Measurements from ENCODE around the gene DHRS9.
"Not testable (repeated sequence)": the region's sequence is repeated elsewhere in the genome, so short reads cannot be mapped to it uniquely, and the experiment has no call there.

The DHRS9 gene

GRCh38 chr2:169049142-169049541 lies 20.2 kb upstream of the DHRS9 start:
- Histone ChIP-seq H3K36me3 (replicated peaks; ENCODE audit: low read depth, low read length) (no peaks in the 10 kb centered on the region), H3K9me3 (ENCODE audit: insufficient read depth, low read length) (peaks cover 6% of the 10 kb centered on the region; the same call in 1 of the 2 replicates), H4K20me1 (ENCODE audit: insufficient read depth, low read length) (no peaks in the 10 kb centered on the region), H3K79me2 (ENCODE audit: low read length) (no peaks in the 10 kb centered on the region), H3K4me2 (ENCODE audit: low read length) (no peak overlapping the region), H3K4me3 (ENCODE audit: low read length) (no peak overlapping the region), H2AFZ (ENCODE audit: low read depth, low read length) (no peak overlapping the region), H3K27ac (ENCODE audit: low read length) (no peak overlapping the region), H3K9ac (ENCODE audit: low read length) (no peak overlapping the region), H3K27me3 (ENCODE audit: low read depth, low read length) (no peaks in the 10 kb centered on the region), H3K4me1 (ENCODE audit: low read length) (no peaks in the 10 kb centered on the region)
- TF ChIP-seq CTCF (IDR thresholded peaks at IDR 0.05; ENCODE audit: low read depth, low read length) = no peak
- no peak for TF ChIP-seq EZH2phosphoT487 (IDR thresholded peaks at IDR 0.05; ENCODE audit: low read depth)

- Histone ChIP-seq H3K27ac (ENCODE audit: low read length) (no peak overlapping the region), H3K4me3 (ENCODE audit: low read length) (no peak overlapping the region), H3K4me1 (ENCODE audit: low read length) (no peaks in the 10 kb centered on the region), H4K20me1 (ENCODE audit: insufficient read depth, low read length) (no peaks in the 10 kb centered on the region), H3K9me3 (ENCODE audit: insufficient read depth, low read length) (peaks cover under 1% of the 10 kb centered on the region; the same call in 1 of the 2 replicates), H3K4me2 (ENCODE audit: low read length) (no peak overlapping the region), H3K27me3 (ENCODE audit: low read depth, low read length) (no peaks in the 10 kb centered on the region), H3K36me3 (replicated peaks; ENCODE audit: low read depth, low read length) (no peaks in the 10 kb centered on the region), H3K79me2 (ENCODE audit: low read length) (no peaks in the 10 kb centered on the region), H2AFZ (ENCODE audit: low read depth, low read length) (no peak overlapping the region), H3K9ac (ENCODE audit: low read length) (no peak overlapping the region)
- TF ChIP-seq EZH2phosphoT487 (IDR thresholded peaks at IDR 0.05; ENCODE audit: low read depth) = no peak
- TF ChIP-seq CTCF (IDR thresholded peaks at IDR 0.05; ENCODE audit: low read depth, low read length) = no peak
These were observed 18.7 kb upstream of the DHRS9 start for GRCh38 chr2:169050476-169051240.

GRCh38 chr2:169054575-169054974 lies 14.8 kb upstream of the DHRS9 start:
- H3K79me2 ChIP-seq (ENCODE audit: low read length); H3K4me1 ChIP-seq (ENCODE audit: low read length); H2AFZ ChIP-seq (ENCODE audit: low read depth, low read length); H4K20me1 ChIP-seq (ENCODE audit: insufficient read depth, low read length); H3K4me2 ChIP-seq (ENCODE audit: low read length); H3K27ac ChIP-seq (ENCODE audit: low read length); H3K9me3 ChIP-seq (ENCODE audit: insufficient read depth, low read length); H3K4me3 ChIP-seq (ENCODE audit: low read length); H3K9ac ChIP-seq (ENCODE audit: low read length); H3K36me3 ChIP-seq (replicated peaks; ENCODE audit: low read depth, low read length); H3K27me3 ChIP-seq (ENCODE audit: low read depth, low read length): not testable (repeated sequence)

GRCh38 chr2:169064199-169064598 lies 5.2 kb upstream of the DHRS9 start:
- not testable (repeated sequence) for H3K27me3 ChIP-seq (ENCODE audit: low read depth, low read length); H3K27ac ChIP-seq (ENCODE audit: low read length); H3K36me3 ChIP-seq (replicated peaks; ENCODE audit: low read depth, low read length); H3K9me3 ChIP-seq (ENCODE audit: insufficient read depth, low read length); H3K4me3 ChIP-seq (ENCODE audit: low read length); H3K4me2 ChIP-seq (ENCODE audit: low read length); H4K20me1 ChIP-seq (ENCODE audit: insufficient read depth, low read length); H3K4me1 ChIP-seq (ENCODE audit: low read length); H3K79me2 ChIP-seq (ENCODE audit: low read length); H3K9ac ChIP-seq (ENCODE audit: low read length); H2AFZ ChIP-seq (ENCODE audit: low read depth, low read length)

GRCh38 chr2:169065422-169065821 lies 3.9 kb upstream of the DHRS9 start:
- no peak overlapping the region for H3K27ac ChIP-seq (ENCODE audit: low read length)
- no peak for TF ChIP-seq CTCF (IDR thresholded peaks at IDR 0.05; ENCODE audit: low read depth, low read length)
- TF ChIP-seq EZH2phosphoT487 (IDR thresholded peaks at IDR 0.05; ENCODE audit: low read depth) = no peak
- H3K79me2 ChIP-seq (ENCODE audit: low read length) = no peaks in the 10 kb centered on the region
- H3K9ac ChIP-seq (ENCODE audit: low read length) = no peak overlapping the region
- peaks cover 6% of the 10 kb centered on the region; the same call in 1 of the 2 replicates for H3K4me1 ChIP-seq (ENCODE audit: low read length)
- no peak overlapping the region for H3K4me2 ChIP-seq (ENCODE audit: low read length)
- no peaks in the 10 kb centered on the region for H4K20me1 ChIP-seq (ENCODE audit: insufficient read depth, low read length)
- no peaks in the 10 kb centered on the region for H3K27me3 ChIP-seq (ENCODE audit: low read depth, low read length)
- no peaks in the 10 kb centered on the region for H3K36me3 ChIP-seq (replicated peaks; ENCODE audit: low read depth, low read length)
- H3K4me3 ChIP-seq (ENCODE audit: low read length) = no peak overlapping the region
- H2AFZ ChIP-seq (ENCODE audit: low read depth, low read length) = no peak overlapping the region
- no peaks in the 10 kb centered on the region for H3K9me3 ChIP-seq (ENCODE audit: insufficient read depth, low read length)
